GM18502 (cell line): Measurements from ENCODE around the gene TUT7.
"Not testable (repeated sequence)": the region's sequence is repeated elsewhere in the genome, so short reads cannot be mapped to it uniquely, and the experiment has no call there.

ENCODE experiments used
- ATAC-seq: cut with Tn5 transposase; IDR thresholded peaks from one replicate; pipeline ENCODE4 v1.9.1; 2021; ENCODE audit warnings: mild to moderate bottlenecking; ENCODE audit not compliant: unreplicated experiment, poor library complexity

The TUT7 gene

DNA sequence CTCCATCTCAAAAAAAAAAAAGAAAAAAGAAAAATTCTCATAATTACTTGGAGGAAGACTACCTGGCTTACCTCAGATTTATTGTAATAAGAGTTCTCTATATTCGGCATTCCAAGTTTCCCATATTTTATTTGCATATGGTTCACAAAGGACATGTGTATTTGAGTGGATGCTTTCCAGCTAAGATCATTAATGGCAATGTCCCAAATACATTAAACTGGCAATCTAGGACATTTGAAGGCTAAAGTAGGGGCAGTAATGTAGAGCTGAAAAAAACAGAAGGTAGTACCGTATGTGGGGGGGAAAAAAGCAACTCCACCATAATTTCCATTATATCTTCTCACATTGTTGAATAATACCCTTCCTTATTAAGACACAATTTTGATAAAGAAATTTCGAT is 4.9 kb downstream of the TUT7 start:
- no peak for ATAC-seq

DNA sequence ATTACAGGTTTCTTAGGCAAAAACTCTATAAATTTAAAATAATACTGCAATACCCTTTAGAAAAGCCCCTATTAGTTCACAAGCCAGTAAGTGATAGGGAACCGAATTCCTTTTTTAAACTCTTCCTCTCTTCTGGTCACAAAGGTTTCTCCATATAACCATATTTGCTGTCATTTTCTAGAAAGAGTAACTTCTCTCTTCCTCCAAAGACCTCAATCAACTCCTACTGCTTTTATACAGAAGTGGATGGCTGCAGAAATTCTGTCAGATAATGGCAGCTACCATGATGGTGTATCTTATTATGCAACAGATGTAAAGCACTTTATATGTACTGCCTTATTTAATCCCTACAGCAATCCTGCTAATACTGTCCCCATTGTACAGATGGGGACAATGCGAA is 6.2 kb downstream of the TUT7 start:
- no peak for ATAC-seq

DNA sequence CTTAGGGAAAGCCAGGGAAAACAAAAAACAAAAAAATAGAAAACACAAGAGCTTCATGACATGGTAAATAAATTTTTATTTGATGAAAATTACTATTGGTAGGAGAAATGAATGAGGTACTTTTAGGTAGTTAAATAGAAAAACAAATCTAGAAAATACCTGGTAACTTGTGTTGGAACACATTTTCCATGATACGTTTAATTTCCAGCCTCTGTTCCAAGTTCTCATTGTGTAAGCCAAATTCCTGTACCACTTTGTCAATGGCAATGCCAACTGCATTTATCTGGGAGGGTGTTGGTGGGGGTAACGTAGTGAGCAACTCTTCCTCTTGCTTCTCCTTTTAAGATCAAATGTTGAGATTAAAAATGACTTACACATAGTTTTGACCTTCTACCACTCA is 9.4 kb downstream of the TUT7 start:
- no peak for ATAC-seq

DNA sequence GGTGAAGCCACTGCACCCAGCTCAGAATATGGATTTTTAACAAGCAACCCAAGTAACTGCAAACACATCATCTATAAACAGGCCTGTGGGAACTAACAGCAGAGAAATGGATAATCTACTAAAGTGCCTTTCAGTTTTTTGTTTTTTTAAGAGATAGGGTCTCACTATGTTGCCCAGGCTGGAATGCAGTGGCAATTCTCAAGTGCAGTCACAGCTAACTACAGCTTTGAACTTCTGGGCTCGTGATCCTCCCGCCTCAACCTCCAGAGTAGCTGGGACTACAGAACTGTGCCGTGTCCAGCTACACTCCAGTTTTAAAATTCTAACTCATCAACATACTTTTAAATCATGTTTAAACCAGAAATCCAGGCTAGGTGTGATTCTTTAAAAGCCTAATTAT is 11.9 kb downstream of the TUT7 start:
- ATAC-seq, result no peak

DNA sequence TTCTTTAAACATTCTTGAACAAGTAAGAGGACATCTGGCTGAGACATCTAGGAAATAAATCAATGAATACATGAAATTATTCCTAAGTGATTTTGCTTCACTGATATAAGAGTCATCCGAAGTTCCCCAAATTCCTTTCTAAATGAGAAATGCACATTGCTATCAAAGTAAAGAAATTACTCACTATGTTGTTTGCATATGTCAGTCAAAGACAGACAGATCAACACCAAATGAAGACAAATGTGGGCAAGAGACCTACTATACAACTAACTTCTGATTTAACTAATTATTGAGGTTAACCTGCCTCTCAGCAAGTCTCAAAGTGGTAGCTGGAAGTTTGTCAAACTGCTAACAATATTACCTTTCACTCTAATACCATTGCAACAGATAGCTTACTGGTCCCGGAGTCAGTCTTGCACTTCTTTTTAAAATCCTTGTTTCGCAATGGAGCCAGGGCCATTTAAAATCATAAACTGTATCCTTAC is 13.2 kb downstream of the TUT7 start:
- ATAC-seq, result no peak

DNA sequence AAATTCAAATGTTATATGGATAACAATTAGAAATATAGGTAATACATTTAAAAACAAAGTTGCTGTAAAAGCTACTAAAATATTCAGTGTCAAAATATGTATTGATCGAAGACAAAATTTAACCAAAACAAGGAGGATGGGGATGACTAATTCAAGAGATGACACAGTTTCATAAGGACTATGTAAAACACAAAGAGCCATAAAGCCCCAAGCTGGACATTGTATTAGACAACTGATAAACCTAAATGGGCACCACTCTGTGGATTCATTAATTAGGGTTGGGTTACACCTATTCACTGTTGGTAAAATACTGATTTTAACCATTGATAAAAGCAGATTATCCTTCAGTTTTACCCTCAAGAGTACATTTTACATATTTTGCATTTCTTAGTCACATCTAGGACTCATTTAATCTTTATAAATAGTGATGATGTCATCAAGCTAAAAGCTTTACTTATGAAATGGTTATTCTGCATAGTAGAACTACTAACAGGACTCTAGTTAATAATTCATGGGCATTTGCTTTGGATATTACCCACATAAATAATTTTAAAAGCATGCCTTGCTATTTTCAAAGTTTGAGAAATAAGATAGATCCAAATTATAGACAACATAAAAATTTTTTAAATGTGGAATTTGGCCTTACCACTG is 13.7 kb downstream of the TUT7 start:
- ATAC-seq, result no peak

DNA sequence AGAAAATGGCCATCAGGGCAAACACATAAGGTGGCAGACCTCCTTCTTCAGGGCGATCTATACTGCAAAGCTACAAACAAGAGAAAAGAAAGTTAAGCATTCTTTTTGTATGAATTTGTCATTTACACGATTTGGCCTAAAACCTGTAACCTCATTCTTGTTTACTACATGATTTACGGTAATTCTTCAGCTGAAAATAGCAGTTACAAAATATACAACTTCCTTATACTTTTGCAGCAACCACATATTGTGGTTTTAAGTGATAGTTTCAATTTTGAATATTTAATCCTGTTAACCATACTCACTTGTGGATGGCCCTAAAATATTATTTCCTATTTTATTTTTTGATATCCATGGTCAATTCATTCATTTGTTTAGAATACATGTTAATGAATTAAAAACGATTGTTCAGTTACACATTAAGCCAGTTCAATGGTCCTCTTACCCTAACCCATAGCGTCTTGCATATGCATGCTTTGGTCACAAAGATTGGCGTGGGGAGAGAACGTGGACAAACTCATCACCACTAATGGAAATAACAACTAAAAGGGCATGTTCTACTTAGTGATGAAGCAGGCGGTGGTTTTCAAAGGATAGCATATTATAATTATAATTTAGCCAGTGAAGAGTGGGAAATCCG is 16.6 kb downstream of the TUT7 start:
- no peak for ATAC-seq

DNA sequence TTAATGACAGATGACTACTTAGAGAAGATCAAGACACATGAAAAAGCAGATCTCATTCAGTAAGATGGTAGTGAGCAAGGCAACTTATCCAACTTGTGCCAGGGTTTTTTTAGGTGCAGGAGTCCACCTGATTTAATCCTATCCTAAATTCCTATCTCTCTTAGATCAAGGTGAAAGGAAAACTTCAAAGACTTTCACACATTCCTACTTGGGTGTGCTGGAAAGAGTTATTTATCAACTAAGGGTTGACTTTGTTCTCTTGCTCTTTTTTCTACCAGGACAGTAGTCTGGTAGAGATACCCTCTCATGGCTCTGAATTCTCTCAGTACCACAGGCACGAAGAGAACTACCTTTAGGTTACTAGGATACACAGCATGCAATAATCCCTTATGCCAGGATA is 18.2 kb downstream of the TUT7 start:
- ATAC-seq, result no peak

DNA sequence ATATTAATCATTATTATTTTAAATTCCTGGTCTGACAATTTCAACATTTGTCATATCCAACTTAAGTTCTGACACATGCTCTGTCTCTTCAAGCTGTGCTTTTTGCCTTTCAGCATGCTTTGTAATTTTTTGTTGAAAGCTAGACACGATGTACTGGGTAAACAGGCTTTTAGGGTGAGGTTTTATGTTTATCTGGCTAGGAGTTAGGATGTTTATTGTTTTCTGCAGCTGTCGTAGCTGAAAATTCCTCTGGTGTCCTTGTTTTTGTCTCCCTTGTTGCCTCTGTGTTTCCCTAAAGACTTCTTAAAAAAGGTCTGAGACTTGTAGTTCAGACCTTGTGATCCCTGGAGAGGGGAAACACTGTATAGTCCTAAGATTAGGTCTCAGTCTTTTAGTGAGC is 20.6 kb downstream of the TUT7 start:
- no peak for ATAC-seq

DNA sequence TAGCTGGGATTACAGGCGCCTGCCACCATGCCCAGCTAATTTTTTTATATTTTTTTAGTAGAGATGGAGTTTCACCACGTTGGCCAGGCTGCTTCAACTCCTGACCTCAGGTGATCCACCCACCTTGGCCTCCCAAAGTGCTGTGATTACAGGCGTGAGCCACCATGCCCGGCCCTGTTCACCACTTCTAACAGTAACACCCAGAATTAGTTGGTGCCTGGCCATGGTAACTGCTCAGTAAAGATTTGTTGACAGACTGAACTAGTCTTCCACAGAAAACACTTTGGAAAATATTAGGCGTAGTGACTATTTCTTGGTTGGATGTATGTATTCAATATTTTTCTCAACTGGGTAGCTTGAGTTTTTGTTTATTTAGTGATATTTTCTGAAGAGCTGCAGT is 24.0 kb downstream of the TUT7 start:
- ATAC-seq, result no peak

DNA sequence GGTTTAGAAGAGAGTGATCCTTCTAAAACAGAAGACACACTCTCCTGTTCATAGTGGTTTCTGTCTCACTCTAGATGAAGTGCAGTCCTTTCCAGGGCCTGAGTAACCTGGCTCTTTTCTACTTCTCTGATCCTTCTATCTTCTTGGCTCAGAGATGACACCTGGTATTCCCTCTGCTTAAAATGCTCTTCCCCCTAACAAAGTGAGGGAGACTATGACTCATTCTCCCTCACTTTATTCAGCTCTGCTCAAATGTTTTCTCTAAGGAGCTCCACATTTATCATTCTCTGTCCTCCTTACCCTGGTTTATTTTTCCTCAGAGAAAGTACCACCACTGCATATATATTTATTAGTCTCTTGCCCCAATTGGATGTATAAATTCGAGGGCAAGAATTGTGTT is 24.6 kb downstream of the TUT7 start:
- ATAC-seq, result no peak

DNA sequence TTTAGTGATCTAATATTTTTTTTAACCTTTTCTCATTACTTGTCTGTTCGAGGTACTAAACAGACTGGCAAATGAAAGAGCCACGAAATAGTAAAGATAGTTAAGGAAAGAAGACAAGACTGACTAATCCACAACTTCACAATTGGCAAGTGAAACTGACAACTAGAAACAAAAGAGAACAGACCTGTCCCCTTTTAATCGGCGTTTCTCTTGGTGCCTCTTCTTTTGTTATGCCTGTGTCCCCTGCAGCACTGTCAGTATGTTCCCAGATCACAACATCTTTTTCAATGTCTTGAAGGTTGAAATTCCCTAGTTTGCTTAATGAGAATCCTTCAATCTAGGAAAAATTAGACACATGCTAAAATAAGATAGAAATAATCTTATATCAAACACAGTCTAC is 26.1 kb downstream of the TUT7 start:
- ATAC-seq, result no peak

DNA sequence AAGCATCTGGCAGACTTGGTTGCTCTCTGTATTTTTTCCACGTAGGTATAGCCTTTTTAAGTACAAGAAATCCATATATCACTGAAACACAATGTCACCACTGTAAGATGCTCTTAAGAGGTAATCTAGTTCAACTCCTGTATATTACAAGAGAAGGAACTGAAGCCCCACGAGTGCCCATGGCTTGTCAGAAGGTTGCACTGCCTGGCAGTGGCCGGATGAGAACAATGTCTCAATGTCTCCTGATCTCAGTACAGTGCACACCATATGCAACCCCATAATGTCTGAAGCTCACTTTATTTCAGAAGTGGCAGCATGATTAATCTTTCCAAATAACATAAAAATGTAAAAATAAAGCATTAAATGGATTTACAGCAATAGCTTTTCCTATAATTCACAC is 27.7 kb downstream of the TUT7 start:
- ATAC-seq, result no peak

DNA sequence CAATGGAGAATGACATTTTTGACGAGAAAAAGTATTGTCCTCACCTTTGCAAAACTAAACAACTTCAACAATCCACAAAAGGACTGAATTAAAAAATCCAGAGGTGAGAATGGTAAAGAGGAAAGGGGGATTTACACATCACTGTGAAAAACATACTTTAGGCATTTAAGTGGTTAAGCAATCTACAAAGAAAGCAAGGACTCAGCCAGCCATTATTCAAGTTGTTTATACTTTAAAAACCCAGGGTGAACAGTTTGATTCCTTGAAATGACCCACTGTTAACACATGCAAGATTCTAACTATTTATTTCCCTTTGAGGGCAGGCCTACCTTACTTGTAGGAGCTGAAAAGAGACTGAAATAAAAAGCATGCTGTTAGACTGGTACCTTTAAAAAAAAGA is 29.3 kb downstream of the TUT7 start:
- ATAC-seq, result no peak

DNA sequence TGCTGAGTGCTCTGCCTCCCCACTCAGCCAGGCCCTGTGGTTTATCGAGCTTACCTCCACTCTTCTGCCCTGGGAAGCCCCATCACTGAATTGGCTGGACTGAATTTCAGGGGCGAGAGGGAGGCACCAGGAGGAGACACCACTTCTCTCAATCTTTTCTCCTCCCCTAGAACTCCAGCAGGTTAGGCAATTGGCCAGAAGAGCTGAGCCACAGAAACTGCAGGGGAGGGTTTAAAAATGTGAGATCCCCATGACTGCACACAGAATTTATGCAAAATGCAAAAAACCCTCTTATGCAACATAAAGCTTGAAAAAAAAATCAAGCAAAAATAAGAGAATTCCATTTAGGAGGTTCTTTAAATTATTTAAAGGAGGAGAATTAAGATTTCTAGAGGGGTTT is 29.9 kb downstream of the TUT7 start:
- ATAC-seq, result peak; percentile 88

DNA sequence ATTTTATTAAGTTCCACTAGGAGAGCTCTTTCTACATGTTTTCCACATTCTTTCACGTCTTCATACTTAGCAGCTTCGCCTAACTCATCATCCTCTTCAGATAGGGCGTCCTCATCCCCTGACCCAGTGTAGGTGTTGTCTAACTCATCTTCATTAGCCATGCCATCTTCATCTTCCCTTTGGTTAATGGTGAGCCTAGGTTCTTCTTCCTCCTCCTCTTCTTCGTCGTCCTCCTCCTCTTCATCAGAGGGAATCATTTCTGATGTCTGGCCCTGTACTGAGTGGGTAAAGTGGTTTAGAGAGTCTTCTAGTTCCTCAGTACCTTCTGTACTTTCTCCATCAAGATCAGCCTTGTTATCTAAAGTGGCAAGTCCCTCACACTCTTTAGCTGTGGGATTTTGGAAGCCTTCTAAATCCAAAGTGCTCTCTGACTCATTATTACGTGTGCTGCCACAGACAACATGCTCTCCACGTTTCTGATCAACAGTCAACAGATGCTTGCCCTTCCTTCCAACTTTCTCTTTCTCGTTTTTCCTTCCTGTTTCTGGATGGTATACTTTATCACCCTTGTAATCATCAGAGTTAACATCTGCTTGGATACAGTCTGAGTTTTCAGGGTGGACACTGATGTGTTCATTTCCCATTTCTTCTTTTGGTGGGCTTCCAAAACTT is 31.1 kb downstream of the TUT7 start:
- no peak for ATAC-seq

DNA sequence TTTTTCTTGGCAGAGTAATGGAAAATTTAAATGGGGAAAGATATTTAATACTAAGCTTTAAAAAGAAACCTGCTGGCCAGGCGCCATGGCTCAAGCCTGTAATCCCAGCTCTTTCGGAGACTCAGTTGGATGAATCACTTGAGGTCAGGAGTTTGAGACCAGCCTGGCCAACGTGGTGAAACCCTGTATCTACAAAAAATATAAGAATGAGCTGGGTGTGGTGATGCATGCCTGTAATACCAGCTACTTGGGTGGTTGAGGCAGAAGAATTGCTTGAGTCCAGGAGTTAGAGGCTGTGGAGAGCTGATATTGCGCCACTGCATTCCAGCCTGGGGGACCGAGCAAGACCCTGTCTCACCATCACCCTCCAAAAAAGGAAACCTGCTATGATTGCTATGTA is 32.8 kb downstream of the TUT7 start:
- no peak for ATAC-seq

DNA sequence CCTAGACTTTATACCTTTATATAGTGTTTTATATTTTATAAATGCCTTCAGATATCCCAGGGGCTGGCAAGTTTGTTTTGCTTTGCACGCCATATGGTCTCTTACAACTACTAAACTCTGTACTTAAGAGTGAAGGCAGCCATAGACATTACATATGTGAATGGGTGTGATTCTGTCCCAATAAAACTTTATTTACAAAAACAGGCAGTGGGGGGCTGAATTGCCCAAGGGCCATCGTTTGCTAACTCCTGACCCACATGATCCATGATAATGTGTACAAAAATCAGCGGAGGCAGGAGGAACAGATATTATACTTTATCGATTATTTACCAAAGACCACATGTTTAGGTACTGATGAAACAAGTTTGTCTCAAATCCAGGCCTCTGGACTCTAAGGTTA is 36.0 kb downstream of the TUT7 start:
- no peak for ATAC-seq

DNA sequence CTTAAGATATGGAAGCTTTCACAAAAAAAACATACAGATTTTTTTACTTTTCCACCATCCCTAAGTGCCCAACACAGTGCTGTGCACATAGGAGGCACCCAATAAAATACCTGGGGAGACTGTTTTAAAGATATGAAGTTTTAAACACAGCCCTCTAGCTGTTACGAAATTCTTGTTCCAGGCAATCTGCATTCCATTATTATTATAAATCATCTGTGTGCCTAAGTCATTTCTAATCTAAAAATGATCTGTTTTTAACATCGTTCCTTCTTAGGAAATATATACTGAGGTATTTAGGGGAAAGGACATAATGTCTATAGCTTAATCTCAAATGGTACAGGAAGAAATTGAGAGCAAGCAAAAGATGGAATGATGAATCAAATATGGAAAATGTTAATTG is 39.1 kb downstream of the TUT7 start:
- no peak for ATAC-seq

DNA sequence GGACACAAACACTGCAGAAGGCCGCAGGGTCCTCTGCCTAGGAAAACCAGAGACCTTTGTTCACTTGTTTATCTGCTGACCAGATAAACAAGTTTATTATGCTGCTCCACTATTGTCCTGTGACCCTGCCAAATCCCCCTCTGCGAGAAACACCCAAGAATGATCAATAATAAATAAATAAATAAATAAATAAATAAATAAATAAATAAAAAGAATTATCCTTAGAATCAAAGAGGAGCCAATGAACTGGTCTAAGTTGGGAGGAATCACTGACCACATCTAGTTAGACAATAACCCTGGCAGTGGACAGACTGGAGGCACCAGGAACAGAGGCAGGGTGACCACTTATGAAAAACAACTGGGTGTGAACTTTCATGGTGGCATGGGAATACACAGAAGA is 41.3 kb downstream of the TUT7 start:
- not testable (repeated sequence) for ATAC-seq

DNA sequence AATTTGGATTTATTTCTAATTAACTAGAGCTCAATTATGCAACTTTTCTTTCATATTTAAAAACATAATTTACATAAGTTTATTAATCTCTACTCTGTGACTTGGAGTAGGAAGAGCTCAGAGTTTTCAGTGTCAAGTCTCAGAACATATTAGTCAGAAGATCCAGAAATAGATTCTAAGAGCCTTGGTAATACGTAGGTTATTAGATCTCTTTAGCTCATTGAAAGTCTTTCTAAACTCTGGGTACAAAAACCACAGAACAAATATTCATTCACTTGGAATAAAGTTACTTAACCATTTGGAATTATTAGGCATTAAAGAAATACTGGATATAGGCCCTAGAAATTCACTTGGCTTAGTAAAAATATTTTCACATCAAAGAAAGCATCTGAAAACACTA is 45.5 kb downstream of the TUT7 start:
- no peak for ATAC-seq

DNA sequence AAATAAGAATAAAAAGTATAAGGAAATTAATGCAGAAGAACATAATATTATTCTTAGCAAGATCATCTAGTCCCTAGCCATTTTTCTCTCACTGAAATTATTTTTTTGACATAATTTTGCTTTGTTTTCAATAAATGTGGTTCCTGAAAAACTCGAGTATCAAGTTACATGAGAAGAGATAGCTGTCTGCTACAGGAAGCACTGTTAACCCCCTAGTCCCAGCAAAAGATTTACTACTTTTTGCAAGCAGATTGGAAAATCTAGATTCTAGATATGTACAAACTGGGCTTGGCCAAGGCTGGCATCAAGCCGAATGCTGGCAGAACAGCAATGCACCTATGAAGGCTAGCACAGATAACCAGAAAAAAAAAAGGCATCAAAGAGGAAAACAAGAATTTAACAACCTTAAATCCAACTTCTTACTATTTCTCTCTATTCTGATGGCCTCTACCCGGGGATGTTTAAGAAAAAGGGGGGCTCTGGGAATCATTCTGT is 49.9 kb downstream of the TUT7 start:
- ATAC-seq, result no peak
